Endothelial cell (in vitro differentiated cells): Measurements from ENCODE around the gene ECM2. TPM values are rescaled to one million over a fixed set of nuclear protein-coding genes. Genes with fewer than 3 reads are reported as not detected.

ENCODE experiments used
- DNase-seq: peaks from one replicate; pipeline ENCODE4 v3.0.0; 2021; ENCODE audit warnings: low spot score
- H3K27ac Mint-ChIP-seq: one replicate; pipeline ENCODE4 v1.8.0; 2021; ENCODE audit warnings: mixed read lengths, inconsistent platforms; ENCODE audit not compliant: unreplicated experiment
- H3K27me3 Mint-ChIP-seq: one replicate; pipeline ENCODE4 v1.8.0; 2021; ENCODE audit warnings: mild to moderate bottlenecking, moderate library complexity, mixed read lengths, inconsistent platforms; ENCODE audit not compliant: unreplicated experiment
- H3K36me3 Mint-ChIP-seq: one replicate; pipeline ENCODE4 v1.8.0; 2021; ENCODE audit warnings: mild to moderate bottlenecking, low read depth, mixed read lengths, inconsistent platforms; ENCODE audit not compliant: unreplicated experiment
- H3K4me1 Mint-ChIP-seq: one replicate; pipeline ENCODE4 v1.8.0; 2021; ENCODE audit warnings: mild to moderate bottlenecking, mixed read lengths, inconsistent platforms; ENCODE audit not compliant: unreplicated experiment
- H3K4me3 Mint-ChIP-seq: one replicate; pipeline ENCODE4 v1.8.0; 2021; ENCODE audit warnings: mild to moderate bottlenecking, mixed read lengths, inconsistent platforms; ENCODE audit not compliant: unreplicated experiment
- H3K9me3 Mint-ChIP-seq: one replicate; pipeline ENCODE4 v1.8.0; 2021; ENCODE audit warnings: mixed read lengths, inconsistent platforms; ENCODE audit not compliant: unreplicated experiment
- total RNA-seq: library from RNA; stranded (reverse); fragmentation: NEBNext Ultra II Directional; extraction: Animal tissue kit (Norgen Biotek cat#: 25700); gene quantifications from one replicate; pipeline ENCODE4 v1.2.1, GENCODE V29; 2021; ENCODE audit not compliant: unreplicated experiment
- TF ChIP-seq, protein P1 (sequence below): fragments of 200-600 bp; sonication (generic); IDR thresholded peaks from one replicate; pipeline ENCODE4 v1.5.0; 2021; ENCODE audit warnings: antibody characterized with exemption; ENCODE audit not compliant: unreplicated experiment

Gene ECM2
- total RNA-seq, 1 donor from 2014 or later = not detected

DNA sequence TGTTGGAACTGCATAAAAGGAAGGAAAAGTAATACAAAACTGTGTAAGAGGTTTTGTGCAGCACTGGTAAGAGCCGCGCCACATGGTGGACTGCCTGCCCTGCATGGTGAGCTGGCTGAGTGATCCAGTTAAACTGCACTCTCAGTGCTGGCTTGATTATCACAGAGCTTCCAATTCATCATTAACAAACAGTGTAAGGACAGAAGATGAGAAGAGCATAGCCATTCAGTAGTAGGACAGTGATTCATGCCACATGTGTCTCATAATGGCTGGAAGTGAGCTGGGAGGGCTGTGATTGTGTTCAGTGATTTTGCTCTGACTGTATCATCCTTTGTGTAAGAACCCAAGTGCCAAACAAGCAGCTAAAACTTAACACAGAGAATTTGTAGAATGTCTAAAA, 67.6 kb downstream of the ECM2 start:
- H3K27ac Mint-ChIP-seq = no peak overlapping the region
- TF ChIP-seq, protein P1, sequence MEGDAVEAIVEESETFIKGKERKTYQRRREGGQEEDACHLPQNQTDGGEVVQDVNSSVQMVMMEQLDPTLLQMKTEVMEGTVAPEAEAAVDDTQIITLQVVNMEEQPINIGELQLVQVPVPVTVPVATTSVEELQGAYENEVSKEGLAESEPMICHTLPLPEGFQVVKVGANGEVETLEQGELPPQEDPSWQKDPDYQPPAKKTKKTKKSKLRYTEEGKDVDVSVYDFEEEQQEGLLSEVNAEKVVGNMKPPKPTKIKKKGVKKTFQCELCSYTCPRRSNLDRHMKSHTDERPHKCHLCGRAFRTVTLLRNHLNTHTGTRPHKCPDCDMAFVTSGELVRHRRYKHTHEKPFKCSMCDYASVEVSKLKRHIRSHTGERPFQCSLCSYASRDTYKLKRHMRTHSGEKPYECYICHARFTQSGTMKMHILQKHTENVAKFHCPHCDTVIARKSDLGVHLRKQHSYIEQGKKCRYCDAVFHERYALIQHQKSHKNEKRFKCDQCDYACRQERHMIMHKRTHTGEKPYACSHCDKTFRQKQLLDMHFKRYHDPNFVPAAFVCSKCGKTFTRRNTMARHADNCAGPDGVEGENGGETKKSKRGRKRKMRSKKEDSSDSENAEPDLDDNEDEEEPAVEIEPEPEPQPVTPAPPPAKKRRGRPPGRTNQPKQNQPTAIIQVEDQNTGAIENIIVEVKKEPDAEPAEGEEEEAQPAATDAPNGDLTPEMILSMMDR = no peak
- H3K27me3 Mint-ChIP-seq = no peaks in the 10 kb centered on the region
- H3K36me3 Mint-ChIP-seq = no peaks in the 10 kb centered on the region
- no peaks in the 10 kb centered on the region for H3K4me1 Mint-ChIP-seq
- no peak overlapping the region for H3K4me3 Mint-ChIP-seq
- H3K9me3 Mint-ChIP-seq = no peaks in the 10 kb centered on the region
- DNase-seq = no peak

DNA sequence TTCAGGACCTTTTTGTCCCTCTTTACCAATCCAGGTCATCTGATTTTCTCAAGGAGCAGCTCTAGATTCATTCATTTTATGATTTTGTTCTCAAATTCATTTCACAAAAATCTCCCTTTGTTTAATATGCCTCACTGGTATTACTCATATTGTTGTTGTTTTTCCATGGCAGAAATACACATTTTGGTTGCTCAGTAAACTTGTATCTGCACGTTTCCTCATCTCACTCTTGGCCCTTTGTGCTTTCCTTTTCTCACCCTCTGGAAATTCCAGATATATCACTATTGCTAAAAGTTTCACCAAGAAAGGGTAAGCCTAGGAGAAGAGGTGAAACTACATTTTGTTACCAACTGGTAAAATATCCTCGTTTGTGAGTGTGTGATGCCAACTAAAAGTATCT, 68.3 kb downstream of the ECM2 start:
- Mint-ChIP-seq H3K9me3 (no peaks in the 10 kb centered on the region), H3K4me1 (no peaks in the 10 kb centered on the region), H3K4me3 (no peak overlapping the region), H3K27ac (no peak overlapping the region), H3K36me3 (no peaks in the 10 kb centered on the region), H3K27me3 (no peaks in the 10 kb centered on the region)
- DNase-seq = no peak
- TF ChIP-seq, protein P1 = no peak

DNA sequence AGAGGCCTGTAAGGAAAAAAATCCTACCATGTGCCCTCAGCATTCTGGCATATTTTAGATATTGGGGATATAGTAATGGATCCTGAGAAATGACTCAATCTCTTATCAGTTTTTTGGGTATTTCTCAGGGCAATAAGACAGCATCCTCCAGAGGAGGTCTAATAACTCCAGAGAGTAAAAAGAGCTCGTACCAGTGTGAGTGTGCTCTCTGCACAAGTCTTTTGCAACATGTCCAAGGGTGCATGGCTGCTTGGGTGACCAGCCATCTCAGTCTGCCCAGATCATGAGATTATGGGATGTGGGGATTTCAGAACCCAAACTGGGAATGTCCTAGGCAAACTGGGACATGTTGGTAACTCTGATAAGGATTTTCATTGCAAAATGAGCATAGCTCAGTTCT, 68.7 kb downstream of the ECM2 start:
- H3K27me3 Mint-ChIP-seq = no peaks in the 10 kb centered on the region
- H3K9me3 Mint-ChIP-seq = no peaks in the 10 kb centered on the region
- H3K4me3 Mint-ChIP-seq = no peak overlapping the region
- H3K4me1 Mint-ChIP-seq = no peaks in the 10 kb centered on the region
- no peak overlapping the region for H3K27ac Mint-ChIP-seq
- no peak for DNase-seq
- TF ChIP-seq, protein P1 = no peak
- H3K36me3 Mint-ChIP-seq = no peaks in the 10 kb centered on the region

DNA sequence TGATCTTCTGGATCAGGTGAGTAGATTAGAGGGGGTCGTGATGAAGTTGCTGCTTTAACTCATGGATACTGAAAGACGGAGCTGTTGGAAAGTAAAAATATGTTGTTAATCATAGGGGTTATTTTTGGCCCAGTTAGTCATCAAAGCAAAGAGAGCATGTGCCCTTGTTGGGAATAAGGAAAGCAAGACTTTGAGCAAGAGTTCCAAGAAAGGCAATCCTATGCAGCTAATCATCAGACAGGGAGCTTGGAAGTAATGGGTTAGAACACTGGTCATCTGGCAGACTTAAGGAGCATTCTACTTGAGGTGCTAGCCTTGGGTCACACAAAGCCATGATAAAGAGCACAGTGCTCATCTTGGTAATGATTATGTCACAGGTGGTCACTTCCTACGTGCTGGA, 71.8 kb downstream of the ECM2 start:
- Mint-ChIP-seq H3K4me1 (no peaks in the 10 kb centered on the region), H3K4me3 (no peak overlapping the region), H3K27me3 (no peaks in the 10 kb centered on the region), H3K36me3 (no peaks in the 10 kb centered on the region), H3K27ac (no peak overlapping the region), H3K9me3 (no peaks in the 10 kb centered on the region)
- TF ChIP-seq, protein P1 = no peak
- DNase-seq = no peak

DNA sequence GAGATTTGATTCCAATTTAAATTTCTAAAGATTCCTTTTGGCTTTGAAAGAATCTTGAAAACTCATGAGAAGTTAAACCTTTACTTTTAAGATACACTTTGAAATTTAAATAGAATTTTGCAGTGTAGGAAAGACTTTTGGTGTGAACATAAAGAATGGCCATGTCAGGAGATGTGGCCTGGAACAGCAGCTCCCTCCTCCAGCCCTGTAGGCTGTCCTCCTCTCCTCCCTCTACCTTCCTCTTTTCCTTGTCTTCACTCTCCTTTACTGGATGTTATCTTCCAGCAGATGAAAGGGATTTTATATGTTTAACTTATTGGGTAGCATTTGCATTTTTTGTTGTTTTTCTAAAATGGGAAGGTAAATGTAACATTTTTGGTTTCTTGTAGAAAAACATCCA, 72.4 kb downstream of the ECM2 start:
- H3K4me3 Mint-ChIP-seq = no peak overlapping the region
- H3K9me3 Mint-ChIP-seq = no peaks in the 10 kb centered on the region
- no peak for DNase-seq
- H3K27me3 Mint-ChIP-seq = no peaks in the 10 kb centered on the region
- H3K4me1 Mint-ChIP-seq = no peaks in the 10 kb centered on the region
- no peaks in the 10 kb centered on the region for H3K36me3 Mint-ChIP-seq
- H3K27ac Mint-ChIP-seq = no peak overlapping the region
- TF ChIP-seq, protein P1 = no peak
